Progenitor cell of endocrine pancreas (in vitro differentiated cells): Measurements from ENCODE around the gene NDP. TPM values are rescaled to one million over a fixed set of nuclear protein-coding genes. Genes with fewer than 3 reads are reported as not detected.

Experiments used
- DNase-seq: peaks from one replicate; pipeline ENCODE4 v3.0.0; 2021; ENCODE audit warnings: low spot score; ENCODE audit not compliant: unreplicated experiment
- H3K27ac Mint-ChIP-seq: 2 replicates; pipeline ENCODE4 v1.8.0; 2021; ENCODE audit warnings: mild to moderate bottlenecking, moderate library complexity, mixed read lengths
- H3K27me3 Mint-ChIP-seq: 2 replicates; pipeline ENCODE4 v1.8.0; 2021; ENCODE audit warnings: mixed read lengths
- H3K36me3 Mint-ChIP-seq: 2 replicates; pipeline ENCODE4 v1.8.0; 2022; ENCODE audit warnings: mixed read lengths; ENCODE audit not compliant: insufficient read depth
- H3K4me1 Mint-ChIP-seq: 2 replicates; pipeline ENCODE4 v1.8.0; 2021; ENCODE audit warnings: low read depth, mixed read lengths
- H3K4me3 Mint-ChIP-seq: 2 replicates; pipeline ENCODE4 v1.8.0; 2021; ENCODE audit warnings: low read depth, mild to moderate bottlenecking, moderate library complexity, mixed read lengths
- H3K9me3 Mint-ChIP-seq: 2 replicates; pipeline ENCODE4 v1.8.0; 2021; ENCODE audit warnings: low read depth, mixed read lengths
- CTCF ChIP-seq: fragments of 200-600 bp; sonication (generic); IDR thresholded peaks from one replicate; pipeline ENCODE4 v1.5.0; 2021; ENCODE audit warnings: antibody characterized with exemption, mild to moderate bottlenecking; ENCODE audit not compliant: unreplicated experiment
- total RNA-seq: library from RNA; stranded (reverse); gene quantifications from 2 replicates; pipeline ENCODE4 v1.2.1, GENCODE V29; 2021

The NDP gene
- total RNA-seq, 1 donor from 2014 or later: not detected

GRCh38 chrX:43974100-43974475 is 898 bp upstream of the NDP start:
- TF ChIP-seq CTCF: no peak
- Mint-ChIP-seq H3K4me3 (peak overlapping the region; percentile 3), H3K9me3 (peaks cover 10% of the 10 kb centered on the region), H3K4me1 (peaks cover 8% of the 10 kb centered on the region), H3K27ac (no peak overlapping the region), H3K36me3 (no peaks in the 10 kb centered on the region), H3K27me3 (peaks cover 37% of the 10 kb centered on the region)
- no peak for DNase-seq

GRCh38 chrX:43971966-43972961 is 926 bp downstream of the NDP start:
- no peaks in the 10 kb centered on the region for H3K36me3 Mint-ChIP-seq
- H3K27me3 Mint-ChIP-seq: peaks cover 42% of the 10 kb centered on the region
- no peak for TF ChIP-seq CTCF
- peaks cover 4% of the 10 kb centered on the region for H3K9me3 Mint-ChIP-seq
- H3K27ac Mint-ChIP-seq: no peak overlapping the region
- peaks cover 8% of the 10 kb centered on the region for H3K4me1 Mint-ChIP-seq
- peak overlapping the region; percentile 37 for H3K4me3 Mint-ChIP-seq
- DNase-seq: no peak

GRCh38 chrX:43970528-43970927 is 2.7 kb downstream of the NDP start:
- DNase-seq: no peak
- Mint-ChIP-seq H3K27me3 (peaks cover 41% of the 10 kb centered on the region), H3K9me3 (peaks cover 4% of the 10 kb centered on the region), H3K4me1 (peaks cover 8% of the 10 kb centered on the region), H3K27ac (no peak overlapping the region), H3K36me3 (no peaks in the 10 kb centered on the region), H3K4me3 (no peak overlapping the region)
- TF ChIP-seq CTCF: no peak

- peaks cover 4% of the 10 kb centered on the region for H3K9me3 Mint-ChIP-seq
- no peak overlapping the region for H3K4me3 Mint-ChIP-seq
- H3K27ac Mint-ChIP-seq: peak overlapping the region; percentile 67
- H3K27me3 Mint-ChIP-seq: peaks cover 34% of the 10 kb centered on the region
- DNase-seq: no peak
- no peaks in the 10 kb centered on the region for H3K36me3 Mint-ChIP-seq
- peaks cover 8% of the 10 kb centered on the region for H3K4me1 Mint-ChIP-seq
- no peak for TF ChIP-seq CTCF
These were observed 3.4 kb downstream of the NDP start for GRCh38 chrX:43969504-43970501.

GRCh38 chrX:43968359-43968781 is 4.8 kb downstream of the NDP start:
- no peak for DNase-seq
- Mint-ChIP-seq H3K4me3 (no peak overlapping the region), H3K27me3 (peaks cover 23% of the 10 kb centered on the region), H3K36me3 (no peaks in the 10 kb centered on the region), H3K9me3 (peaks cover 8% of the 10 kb centered on the region), H3K4me1 (peaks cover 8% of the 10 kb centered on the region), H3K27ac (no peak overlapping the region)
- TF ChIP-seq CTCF: no peak
